Prostate gland (tissue), 2 donors: Measurements from ENCODE around the gene LZTS3.

Experiments used
- CTCF ChIP-seq, 4 experiments: fragments of 200-600 bp in 2 of 4; fragments of 450-650 bp in 2 of 4; sonication (generic) in 2 of 4; IDR thresholded peaks; 1 replicate in 3 of 4; 2 replicates in 1 of 4; pipeline ENCODE4 v1.5.1; 2016 to 2019; ENCODE audit warnings: antibody characterized with exemption in 4 of 4, mild to moderate bottlenecking in 2 of 4, moderate library complexity in 2 of 4
- POLR2A ChIP-seq: fragments of 450-650 bp; IDR thresholded peaks from one replicate; pipeline ENCODE4 v1.6.1; 2016; ENCODE audit warnings: antibody characterized with exemption, mild to moderate bottlenecking

GRCh38 chr20:3129094-3129493 lies 44.3 kb downstream of the LZTS3 start:
- TF ChIP-seq CTCF (IDR thresholded peaks at IDR 0.05) (no peak), POLR2A (no peak)
